ENCODE results near the gene KIF1B.

- no peak for TF ChIP-seq POLR2AphosphoS5 (IDR thresholded peaks at IDR 0.05; ENCODE audit: borderline replicate concordance, low read depth, low read length)
- no peak for TF ChIP-seq EZH2 (IDR thresholded peaks at IDR 0.05)
- TF ChIP-seq FOXP2 (optimal IDR thresholded peaks at IDR 0.05; ENCODE audit: control extremely low read depth, extremely low read length, insufficient read depth), result no peak
Observed at GRCh38 chr1:10309243-10310011, 99.1 kb downstream of the KIF1B start.
